Measurements from ENCODE around the gene VCP.

Gene VCP

DNA sequence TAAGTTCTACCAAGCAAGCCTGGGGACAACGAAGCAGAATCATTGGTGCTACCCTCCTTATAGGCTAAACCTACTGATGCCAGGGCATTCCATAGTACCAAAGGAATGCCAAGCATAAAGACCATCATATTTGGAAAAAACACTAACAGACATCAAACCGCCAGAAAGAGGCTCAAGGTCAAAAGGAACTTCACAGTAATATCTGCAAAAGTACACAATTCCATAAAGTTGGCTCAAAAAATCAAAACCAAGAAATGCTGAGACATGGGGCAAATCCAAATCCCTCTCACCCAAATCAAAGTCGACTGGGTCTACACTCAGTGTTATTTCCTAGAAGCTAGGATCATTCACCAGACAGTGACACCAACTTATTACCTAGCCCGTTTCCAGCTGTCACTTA lies 3.4 kb downstream of the VCP start:
- CTCF ChIA-PET = interaction anchor here (0.9 to 4.1 kb wide), 8 partner anchors 10 to 48 kb away, joined by 3 to 21 read pairs (median 4); partner anchors contain the start of gene FANCG
- DNase-seq = no peak
- Histone ChIP-seq H3K36me3 (ENCODE audit: control insufficient read depth in 4 of 4, insufficient read depth in 4 of 4, low read length in 3 of 4) (peaks cover 26 to 66% (median 40%) of the 10 kb centered on the region in 4 experiments), H3K9me3 (ENCODE audit: control extremely low read depth in 1 of 5, control insufficient read depth in 4 of 5, insufficient read depth in 2 of 5, low read depth in 1 of 5, low read length in 4 of 5) (no peaks in the 10 kb centered on the region), H3K4me3 (ENCODE audit: control insufficient read depth in 1 of 7, extremely low read depth in 1 of 7, insufficient read depth in 4 of 7, low read depth in 2 of 7, low read length in 6 of 7) (peak overlapping the region in 1 of 7 experiments; percentile 26), H3K27me3 (replicated peaks in 2 of 5; ENCODE audit: control insufficient read depth in 4 of 5, insufficient read depth in 5 of 5, low read length in 4 of 5) (no peaks in the 10 kb centered on the region), H3K27ac (ENCODE audit: insufficient read depth in 1 of 2, low read depth in 1 of 2, low read length in 2 of 2, poor library complexity in 1 of 2, severe bottlenecking in 2 of 2) (no peak overlapping the region), H3K4me1 (ENCODE audit: control extremely low read depth in 1 of 4, control insufficient read depth in 4 of 4, insufficient read depth in 4 of 4, low read length in 3 of 4) (peaks cover 20 to 38% (median 25%) of the 10 kb centered on the region in 4 experiments)
- 95% methylated on average over 3 of the region's 4 CpGs for WGBS (ENCODE audit: insufficient coverage)
- POLR2A ChIA-PET = interaction anchor here (0.6 to 1.1 kb wide), 2 partner anchors 12 to 14 kb away, joined by 3 read pairs; no protein-coding TSS in a partner anchor

DNA sequence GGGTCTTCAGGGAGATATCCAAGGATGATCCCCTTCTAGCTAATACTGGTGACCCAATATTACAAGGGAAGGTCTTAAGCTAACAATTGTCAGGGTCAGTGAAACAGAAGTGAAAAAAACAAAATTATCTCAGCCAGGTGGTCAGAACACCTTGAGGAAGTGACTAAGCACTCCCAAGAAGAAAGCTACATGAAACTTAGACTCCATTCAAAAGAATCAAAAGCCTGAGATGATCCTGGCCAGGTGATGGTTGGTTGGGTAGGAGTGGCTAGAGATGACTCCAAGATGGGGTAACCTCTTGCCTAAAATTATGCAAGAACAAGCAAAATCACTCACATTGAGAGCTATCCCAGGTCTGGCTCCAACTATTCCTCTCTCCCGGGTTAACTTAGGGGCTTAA lies 5.4 kb downstream of the VCP start:
- no peak for DNase-seq
- no peaks in the 10 kb centered on the region for H3K9me3 ChIP-seq (ENCODE audit: control extremely low read depth in 1 of 5, control insufficient read depth in 4 of 5, insufficient read depth in 2 of 5, low read depth in 1 of 5, low read length in 4 of 5)
- no peaks in the 10 kb centered on the region for H3K27me3 ChIP-seq (replicated peaks in 2 of 5; ENCODE audit: control insufficient read depth in 4 of 5, insufficient read depth in 5 of 5, low read length in 4 of 5)
- WGBS (ENCODE audit: insufficient coverage) = no CpG with 5 or more reads among the region's 1 CpG
- no peak overlapping the region for H3K4me3 ChIP-seq (ENCODE audit: control insufficient read depth in 1 of 7, extremely low read depth in 1 of 7, insufficient read depth in 4 of 7, low read depth in 2 of 7, low read length in 6 of 7)
- CTCF ChIA-PET = interaction anchor here (0.9 to 3.0 kb wide), 5 partner anchors 10 to 35 kb away, joined by 3 to 21 read pairs (median 3); partner anchors contain the start of gene FANCG
- POLR2A ChIA-PET = no interaction called here
- peaks cover 14 to 31% (median 20%) of the 10 kb centered on the region in 4 experiments for H3K4me1 ChIP-seq (ENCODE audit: control extremely low read depth in 1 of 4, control insufficient read depth in 4 of 4, insufficient read depth in 4 of 4, low read length in 3 of 4)
- peaks cover 36 to 74% (median 56%) of the 10 kb centered on the region in 4 experiments for H3K36me3 ChIP-seq (ENCODE audit: control insufficient read depth in 4 of 4, insufficient read depth in 4 of 4, low read length in 3 of 4)
- no peak overlapping the region for H3K27ac ChIP-seq (ENCODE audit: insufficient read depth in 1 of 2, low read depth in 1 of 2, low read length in 2 of 2, poor library complexity in 1 of 2, severe bottlenecking in 2 of 2)

DNA sequence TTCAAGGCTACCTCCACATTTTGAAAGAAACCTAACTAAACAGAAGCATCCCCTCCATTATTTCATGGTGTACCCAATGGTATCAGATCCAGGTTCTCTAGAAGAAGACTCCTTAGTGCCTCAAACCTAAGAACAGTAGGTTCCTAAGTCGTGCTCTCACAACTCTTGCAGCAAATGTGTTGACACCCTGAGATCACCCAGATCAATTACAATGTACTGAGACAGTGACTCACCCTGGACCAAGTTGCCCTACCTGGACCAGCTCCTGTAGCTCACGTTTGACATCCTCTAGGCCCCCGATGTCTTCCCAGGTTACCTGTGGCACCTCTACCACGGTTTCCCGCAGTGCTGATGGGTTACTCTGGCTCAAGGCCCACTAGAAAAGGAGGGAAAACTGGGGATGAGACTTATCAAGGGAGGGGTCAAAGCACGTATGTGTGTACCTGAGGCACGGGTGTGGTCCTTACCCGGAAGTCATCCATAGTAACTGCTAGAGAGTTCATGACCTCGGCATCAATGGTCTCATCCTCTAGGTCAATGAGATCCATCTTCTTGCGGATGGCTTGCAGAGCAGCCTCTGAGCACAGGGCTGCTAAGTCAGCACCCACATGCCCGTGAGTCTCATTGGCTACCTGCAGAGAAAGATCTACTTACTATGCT lies 11.7 kb downstream of the VCP start:
- POLR2A ChIA-PET = no interaction called here
- 98% methylated on average over 11 of the region's 11 CpGs for WGBS (ENCODE audit: insufficient coverage)

DNA sequence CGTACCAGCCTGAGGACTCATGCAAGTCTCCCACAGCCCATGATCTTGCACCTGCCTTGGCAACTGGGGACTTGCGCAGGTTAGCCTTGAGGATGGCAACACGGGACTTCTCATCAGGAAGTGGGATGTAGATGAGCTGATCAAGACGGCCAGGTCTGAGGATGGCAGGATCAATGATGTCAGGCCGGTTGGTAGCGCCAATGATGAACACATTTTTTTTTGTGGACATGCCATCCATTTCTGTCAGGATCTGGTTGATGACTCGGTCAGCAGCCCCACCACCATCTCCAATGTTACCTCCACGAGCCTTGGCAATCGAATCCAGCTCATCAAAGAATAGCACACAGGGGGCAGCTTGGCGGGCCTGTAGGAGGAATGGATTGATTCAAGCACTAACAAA lies 13.0 kb downstream of the VCP start:
- Histone ChIP-seq H3K27me3 (replicated peaks in 2 of 5; ENCODE audit: control insufficient read depth in 4 of 5, insufficient read depth in 5 of 5, low read length in 4 of 5) (no peaks in the 10 kb centered on the region), H3K9me3 (ENCODE audit: control extremely low read depth in 1 of 5, control insufficient read depth in 4 of 5, insufficient read depth in 2 of 5, low read depth in 1 of 5, low read length in 4 of 5) (no peaks in the 10 kb centered on the region), H3K27ac (ENCODE audit: insufficient read depth in 1 of 2, low read depth in 1 of 2, low read length in 2 of 2, poor library complexity in 1 of 2, severe bottlenecking in 2 of 2) (no peak overlapping the region), H3K36me3 (ENCODE audit: control insufficient read depth in 4 of 4, insufficient read depth in 4 of 4, low read length in 3 of 4) (peaks cover 61 to 97% (median 87%) of the 10 kb centered on the region in 4 experiments), H3K4me1 (ENCODE audit: control extremely low read depth in 1 of 4, control insufficient read depth in 4 of 4, insufficient read depth in 4 of 4, low read length in 3 of 4) (no peaks in the 10 kb centered on the region), H3K4me3 (ENCODE audit: control insufficient read depth in 1 of 7, extremely low read depth in 1 of 7, insufficient read depth in 4 of 7, low read depth in 2 of 7, low read length in 6 of 7) (no peak overlapping the region)
- CTCF ChIA-PET = interaction anchor here (1.5 to 3.9 kb wide), 5 partner anchors 7 to 160 kb away, joined by 4 to 22 read pairs (median 8); partner anchors contain the start of gene VCP
- no peak for DNase-seq
- POLR2A ChIA-PET = interaction anchor here (2.2 kb wide), 1 partner anchor 12 kb away, joined by 10 read pairs; the partner anchor contains the start of gene VCP
- 99% methylated on average over 9 of the region's 10 CpGs for WGBS (ENCODE audit: insufficient coverage)

More for the DNA sequence above, 11.7 kb downstream of the VCP start:
- Histone ChIP-seq H3K9me3 (ENCODE audit: control extremely low read depth in 1 of 5, control insufficient read depth in 4 of 5, insufficient read depth in 2 of 5, low read depth in 1 of 5, low read length in 4 of 5) (no peaks in the 10 kb centered on the region), H3K36me3 (ENCODE audit: control insufficient read depth in 4 of 4, insufficient read depth in 4 of 4, low read length in 3 of 4) (peaks cover 70 to 98% (median 89%) of the 10 kb centered on the region in 4 experiments), H3K27ac (ENCODE audit: insufficient read depth in 1 of 2, low read depth in 1 of 2, low read length in 2 of 2, poor library complexity in 1 of 2, severe bottlenecking in 2 of 2) (no peak overlapping the region), H3K27me3 (replicated peaks in 2 of 5; ENCODE audit: control insufficient read depth in 4 of 5, insufficient read depth in 5 of 5, low read length in 4 of 5) (no peaks in the 10 kb centered on the region), H3K4me1 (ENCODE audit: control extremely low read depth in 1 of 4, control insufficient read depth in 4 of 4, insufficient read depth in 4 of 4, low read length in 3 of 4) (no peaks in the 10 kb centered on the region), H3K4me3 (ENCODE audit: control insufficient read depth in 1 of 7, extremely low read depth in 1 of 7, insufficient read depth in 4 of 7, low read depth in 2 of 7, low read length in 6 of 7) (no peak overlapping the region)
- CTCF ChIA-PET = interaction anchor here (2.5 to 3.9 kb wide), 3 partner anchors 9 to 161 kb away, joined by 8 to 22 read pairs (median 20); partner anchors contain the start of gene VCP
- no peak for DNase-seq

GRCh38 chr9:35057271-35057620 lies 15.2 kb downstream of the VCP start:
- POLR2A ChIA-PET = interaction anchor here (1.2 kb wide), 1 partner anchor 11 kb away, joined by 3 read pairs; no protein-coding TSS in a partner anchor

GRCh38 chr9:35056571-35057270 lies 15.7 kb downstream of the VCP start:
- Histone ChIP-seq H3K27me3 (replicated peaks in 2 of 5; ENCODE audit: control insufficient read depth in 4 of 5, insufficient read depth in 5 of 5, low read length in 4 of 5) (no peaks in the 10 kb centered on the region), H3K27ac (ENCODE audit: insufficient read depth in 1 of 2, low read depth in 1 of 2, low read length in 2 of 2, poor library complexity in 1 of 2, severe bottlenecking in 2 of 2) (no peak overlapping the region), H3K9me3 (ENCODE audit: control extremely low read depth in 1 of 5, control insufficient read depth in 4 of 5, insufficient read depth in 2 of 5, low read depth in 1 of 5, low read length in 4 of 5) (no peaks in the 10 kb centered on the region), H3K4me3 (ENCODE audit: control insufficient read depth in 1 of 7, extremely low read depth in 1 of 7, insufficient read depth in 4 of 7, low read depth in 2 of 7, low read length in 6 of 7) (no peak overlapping the region), H3K36me3 (ENCODE audit: control insufficient read depth in 4 of 4, insufficient read depth in 4 of 4, low read length in 3 of 4) (peaks cover 51 to 83% (median 64%) of the 10 kb centered on the region in 4 experiments), H3K4me1 (ENCODE audit: control extremely low read depth in 1 of 4, control insufficient read depth in 4 of 4, insufficient read depth in 4 of 4, low read length in 3 of 4) (no peaks in the 10 kb centered on the region)
- ChIA-PET POLR2A (interaction anchor here (1.2 kb wide), 1 partner anchor 12 kb away, joined by 3 read pairs; no protein-coding TSS in a partner anchor), CTCF (interaction anchor here (0.9 to 2.0 kb wide), 4 partner anchors 10 to 157 kb away, joined by 3 to 4 read pairs (median 4); no protein-coding TSS in a partner anchor)
- peak in 1 of 3 donors; percentile 23 for DNase-seq
- 97% methylated on average over 6 of the region's 9 CpGs for WGBS (ENCODE audit: insufficient coverage)

More at GRCh38 chr9:35057271-35057620, 15.2 kb downstream of the VCP start:
- Histone ChIP-seq H3K27me3 (replicated peaks in 2 of 5; ENCODE audit: control insufficient read depth in 4 of 5, insufficient read depth in 5 of 5, low read length in 4 of 5) (no peaks in the 10 kb centered on the region), H3K27ac (ENCODE audit: insufficient read depth in 1 of 2, low read depth in 1 of 2, low read length in 2 of 2, poor library complexity in 1 of 2, severe bottlenecking in 2 of 2) (no peak overlapping the region), H3K4me1 (ENCODE audit: control extremely low read depth in 1 of 4, control insufficient read depth in 4 of 4, insufficient read depth in 4 of 4, low read length in 3 of 4) (no peaks in the 10 kb centered on the region), H3K4me3 (ENCODE audit: control insufficient read depth in 1 of 7, extremely low read depth in 1 of 7, insufficient read depth in 4 of 7, low read depth in 2 of 7, low read length in 6 of 7) (no peak overlapping the region), H3K9me3 (ENCODE audit: control extremely low read depth in 1 of 5, control insufficient read depth in 4 of 5, insufficient read depth in 2 of 5, low read depth in 1 of 5, low read length in 4 of 5) (no peaks in the 10 kb centered on the region), H3K36me3 (ENCODE audit: control insufficient read depth in 4 of 4, insufficient read depth in 4 of 4, low read length in 3 of 4) (peaks cover 52 to 85% (median 69%) of the 10 kb centered on the region in 4 experiments)
- 99% methylated on average over 8 of the region's 8 CpGs for WGBS (ENCODE audit: insufficient coverage)
- CTCF ChIA-PET = interaction anchor here (0.9 to 2.0 kb wide), 4 partner anchors 9 to 157 kb away, joined by 3 to 4 read pairs (median 4); no protein-coding TSS in a partner anchor
- no peak for DNase-seq
